HCT116 (cell line): ENCODE data around the gene SERPINB6.

Source experiments
- CEBPB ChIP-seq: IDR thresholded peaks from 2 replicates; pipeline ENCODE4 v1.6.1; 2012; ENCODE audit warnings: low read depth
- CTCF ChIP-seq, 3 experiments: fragments of 200-600 bp in 1 of 3; sonication (generic) in 1 of 3; IDR thresholded peaks in 2 of 3; conservative IDR thresholded peaks in 1 of 3; 2 replicates each; pipeline ENCODE4 v1.5.1; 2012 to 2017; ENCODE audit warnings: low read depth in 2 of 3, low read length in 2 of 3, antibody characterized with exemption in 1 of 3, borderline replicate concordance in 1 of 3, control low read depth in 1 of 3, mild to moderate bottlenecking in 1 of 3, mixed read lengths in 1 of 3, mixed run types in 1 of 3, moderate library complexity in 1 of 3; ENCODE audit not compliant: insufficient read depth in 1 of 3
- EZH2 ChIP-seq: fragments of 200-600 bp; sonication (generic); IDR thresholded peaks from 2 replicates; pipeline ENCODE4 v1.6.1; 2017; ENCODE audit warnings: antibody characterized with exemption, mixed run types
- EZH2phosphoT487 ChIP-seq: fragments of 200-600 bp; IDR thresholded peaks from 2 replicates; pipeline ENCODE4 v1.6.1; 2018; ENCODE audit warnings: antibody characterized with exemption, borderline replicate concordance
- FOSL1 ChIP-seq: IDR thresholded peaks from 2 replicates; pipeline ENCODE4 v1.6.1; 2012; ENCODE audit warnings: low read depth
- JUND ChIP-seq: IDR thresholded peaks from 2 replicates; pipeline ENCODE4 v1.6.1; 2012
- POLR2A ChIP-seq: IDR thresholded peaks from 2 replicates; pipeline ENCODE4 v1.7.0; 2011; ENCODE audit warnings: borderline replicate concordance; ENCODE audit not compliant: insufficient read depth, insufficient read length; ENCODE audit errors: extremely low read depth
- POLR2AphosphoS5 ChIP-seq: IDR thresholded peaks from 2 replicates; pipeline ENCODE4 v1.6.1; 2011; ENCODE audit warnings: mild to moderate bottlenecking, low read depth, low read length, moderate library complexity
- SIN3A ChIP-seq: IDR thresholded peaks from 2 replicates; pipeline ENCODE4 v1.6.1; 2012; ENCODE audit warnings: low read depth
- YY1 ChIP-seq: IDR thresholded peaks from 2 replicates; pipeline ENCODE4 v1.6.1; 2011; ENCODE audit warnings: low read length, low read depth, moderate library complexity, mild to moderate bottlenecking; ENCODE audit not compliant: insufficient replicate concordance; ENCODE audit errors: extremely low read depth

DNA sequence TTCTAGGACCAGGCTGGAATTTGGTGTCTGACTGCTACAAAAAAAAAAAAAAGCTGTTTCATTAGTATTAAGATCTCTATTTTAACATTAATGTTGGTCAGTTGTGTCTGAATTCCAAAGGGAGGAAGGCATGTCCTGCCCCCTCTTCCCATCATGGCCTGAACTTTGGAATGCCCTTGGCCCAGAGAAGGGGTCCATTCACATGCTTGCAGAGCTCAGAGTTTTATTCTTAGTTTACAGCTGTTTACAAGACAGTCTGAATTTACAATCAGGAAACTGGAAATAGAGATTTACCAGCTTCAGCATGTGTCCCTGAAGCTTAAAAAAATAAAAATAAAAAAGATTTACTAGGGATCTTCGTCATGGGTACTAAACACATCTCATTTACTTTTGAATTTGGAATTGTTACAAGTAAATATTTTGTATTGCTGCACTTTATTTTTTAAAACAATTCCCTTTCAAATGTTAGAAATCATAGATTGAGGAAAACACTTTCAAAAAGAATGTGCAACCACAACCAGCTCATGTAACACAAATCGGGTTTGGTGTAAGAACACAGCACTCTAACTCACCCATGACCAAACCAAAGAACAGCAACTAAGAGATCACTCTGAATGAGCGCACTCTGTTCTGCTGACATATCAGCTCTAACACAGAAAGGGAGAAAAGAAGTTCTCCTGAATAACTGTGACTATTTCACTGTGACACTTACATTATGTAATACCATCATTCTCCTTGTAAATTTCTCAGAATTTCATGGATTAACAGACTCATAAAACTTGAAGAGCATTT, 6.6 kb upstream of the SERPINB6 start:
- no peak for TF ChIP-seq CTCF (IDR thresholded peaks at IDR 0.05 in 2 of 3, conservative IDR thresholded peaks at IDR 0.05 in 1 of 3; ENCODE audit: borderline replicate concordance in 1 of 3, insufficient read depth in 1 of 3, low read depth in 2 of 3, low read length in 2 of 3)
- TF ChIP-seq YY1: no peak
- no peak for TF ChIP-seq POLR2A
- no peak for TF ChIP-seq CEBPB
- no peak for TF ChIP-seq EZH2phosphoT487
- no peak for TF ChIP-seq POLR2AphosphoS5
- TF ChIP-seq EZH2: no peak
- no peak for TF ChIP-seq JUND
- TF ChIP-seq FOSL1: no peak
- TF ChIP-seq SIN3A: no peak
